Measurements from ENCODE around the gene SH3PXD2B. TPM values are rescaled to one million over a fixed set of nuclear protein-coding genes. Genes with fewer than 3 reads are reported as not detected.

Gene SH3PXD2B
- total and polyA plus RNA-seq, 8 donors = 6.7 to 63.0 (median 20.5) TPM

- Histone ChIP-seq H3K36me3 (peaks cover 0 to 7% (median 0%) of the 10 kb centered on the region in 4 donors), H3K4me3 (no peak overlapping the region), H3K27me3 (no peaks in the 10 kb centered on the region), H3K4me1 (peaks cover 38 to 71% (median 54%) of the 10 kb centered on the region in 4 donors), H3K9me3 (no peaks in the 10 kb centered on the region), H3K27ac (peak overlapping the region in 4 of 5 donors; percentile 14 to 94 (median 56))
- WGBS, 5 donors = 81 to 86% (median 84%) methylated on average over 20 to 22 of the region's 22 CpGs
- TF ChIP-seq EP300 (IDR thresholded peaks at IDR 0.05) (no peak), POLR2A (IDR thresholded peaks at IDR 0.05) (no peak), CTCF (IDR thresholded peaks at IDR 0.05) (no peak), POLR2AphosphoS5 (IDR thresholded peaks at IDR 0.05) (no peak)
- no peak for DNase-seq
- intact Hi-C loops (cut with DNase I; ENCODE audit: low total_unique reads) = no loop called here
Measured at GRCh38 chr5:172439785-172440477, 14.4 kb downstream of the SH3PXD2B start.

- TF ChIP-seq POLR2A (IDR thresholded peaks at IDR 0.05) (no peak), CTCF (IDR thresholded peaks at IDR 0.05) (no peak)
- no peaks in the 10 kb centered on the region for H3K9me3 ChIP-seq
- H3K27ac ChIP-seq = peak overlapping the region; percentile 33 to 94 (median 78)
- no peaks in the 10 kb centered on the region for H3K27me3 ChIP-seq
- 50 to 81% (median 69%) methylated on average over 6 of the region's 6 CpGs for WGBS, 5 donors
- H3K4me1 ChIP-seq = peaks cover 26 to 61% (median 43%) of the 10 kb centered on the region in 4 donors
- H3K36me3 ChIP-seq = peaks cover 0 to 7% (median 0%) of the 10 kb centered on the region in 4 donors
- intact Hi-C loops (cut with DNase I; ENCODE audit: low total_unique reads) = no loop called here
- no peak overlapping the region for H3K4me3 ChIP-seq
- DNase-seq = no peak
Measured at GRCh38 chr5:172438319-172438668, 16.0 kb downstream of the SH3PXD2B start.

DNA sequence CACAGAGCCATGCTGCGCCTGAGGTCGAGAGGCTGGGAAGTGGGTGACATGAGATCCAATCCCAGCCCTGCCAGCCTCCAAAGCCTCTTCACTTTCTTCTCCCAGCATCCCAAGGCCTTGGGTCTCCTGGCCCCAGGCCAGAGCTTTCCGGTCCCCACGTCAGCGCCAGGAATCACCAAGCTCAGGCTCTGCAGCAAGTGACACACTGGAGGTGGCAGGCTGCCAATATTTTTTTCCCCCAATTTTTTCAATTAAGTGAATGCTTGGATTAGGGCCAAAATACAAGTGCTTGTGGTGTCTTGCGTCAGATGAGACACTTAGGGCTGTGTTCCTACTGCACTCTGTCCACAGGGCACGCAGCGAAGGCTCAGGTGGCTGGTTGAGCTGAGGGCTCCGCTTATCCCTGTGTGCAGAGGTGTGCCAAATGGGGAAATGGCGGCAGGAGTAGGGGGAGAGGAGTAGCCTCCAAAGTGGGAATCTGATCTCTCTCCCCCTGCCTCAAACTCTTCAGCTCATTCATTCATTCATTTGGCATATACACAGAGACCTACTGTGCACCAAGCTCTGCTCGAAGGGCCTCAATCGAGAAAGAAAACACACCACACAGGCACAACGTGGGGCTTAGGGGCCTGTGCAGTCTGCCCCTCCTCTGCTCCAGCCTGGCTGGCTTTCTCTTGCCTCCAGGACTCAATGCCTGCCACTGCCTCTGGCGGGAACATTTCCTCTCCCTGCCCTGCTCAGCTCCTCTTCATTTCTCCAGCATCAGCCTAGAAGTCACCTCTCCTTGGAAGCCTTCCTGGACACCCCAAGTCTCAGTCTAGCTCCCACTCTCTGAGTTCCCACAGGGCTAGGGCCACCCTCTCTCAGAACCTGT is 16.6 kb downstream of the SH3PXD2B start:
- Histone ChIP-seq H3K36me3 (peaks cover 0 to 7% (median 0%) of the 10 kb centered on the region in 4 donors), H3K27me3 (no peaks in the 10 kb centered on the region), H3K4me3 (no peak overlapping the region), H3K9me3 (no peaks in the 10 kb centered on the region), H3K27ac (peak overlapping the region; percentile 33 to 94 (median 78)), H3K4me1 (peaks cover 24 to 55% (median 43%) of the 10 kb centered on the region in 4 donors)
- TF ChIP-seq POLR2AphosphoS5 (IDR thresholded peaks at IDR 0.05) (peak; percentile 33 to 94 (median 82)), EP300 (IDR thresholded peaks at IDR 0.05) (peak; percentile 63), POLR2A (IDR thresholded peaks at IDR 0.05) (no peak)
- 43 to 59% (median 51%) methylated on average over 14 of the region's 14 CpGs for WGBS, 5 donors
- peak; percentile 51 to 92 for DNase-seq
- intact Hi-C loops (cut with DNase I; ENCODE audit: low total_unique reads) = no loop called here

GRCh38 chr5:172436879-172437369 is 17.4 kb downstream of the SH3PXD2B start:
- peaks cover 0 to 7% (median 0%) of the 10 kb centered on the region in 4 donors for H3K36me3 ChIP-seq
- intact Hi-C loops (cut with DNase I; ENCODE audit: low total_unique reads) = no loop called here
- TF ChIP-seq CTCF (IDR thresholded peaks at IDR 0.05) (no peak), POLR2AphosphoS5 (IDR thresholded peaks at IDR 0.05) (no peak), POLR2A (IDR thresholded peaks at IDR 0.05) (no peak), EP300 (IDR thresholded peaks at IDR 0.05) (no peak)
- H3K9me3 ChIP-seq = no peaks in the 10 kb centered on the region
- H3K27ac ChIP-seq = peak overlapping the region in 4 of 5 donors; percentile 77 to 94 (median 78)
- no peak overlapping the region for H3K4me3 ChIP-seq
- DNase-seq = no peak
- peaks cover 24 to 61% (median 43%) of the 10 kb centered on the region in 4 donors for H3K4me1 ChIP-seq
- 81 to 89% (median 83%) methylated on average over 9 of the region's 9 CpGs for WGBS, 5 donors
- H3K27me3 ChIP-seq = no peaks in the 10 kb centered on the region

All from stomach (tissue), 9 donors.